Loucy (cell line): ENCODE results near the gene ATAT1.

Experiments used
- CTCF ChIP-seq: fragments of 200-600 bp; sonication (generic); conservative IDR thresholded peaks from 2 replicates; pipeline ENCODE4 v1.5.1; 2014; ENCODE audit warnings: mild to moderate bottlenecking, antibody characterized with exemption, low read length
- EZH2phosphoT487 ChIP-seq: fragments of 200-600 bp; IDR thresholded peaks from 2 replicates; pipeline ENCODE4 v1.6.1; 2018; ENCODE audit warnings: antibody characterized with exemption, mild to moderate bottlenecking, moderate library complexity, borderline replicate concordance

GRCh38 chr6:30689022-30689865, 62.6 kb downstream of the ATAT1 start:
- TF ChIP-seq CTCF (no peak), EZH2phosphoT487 (no peak)
